HEK293T (cell line): ENCODE data around the gene ZNF358.

Source experiments
- CTCF ChIA-PET: fragments of 350-600 bp; formaldehyde crosslinking; extraction: SDS; loops from one replicate; lab custom pipeline; 2021; ENCODE audit warnings: antibody characterized with exemption, inconsistent platforms; lab: Yijun Ruan, JAX
- POLR2A ChIA-PET: fragments of 350-600 bp; formaldehyde crosslinking; extraction: SDS; loops from one replicate; lab custom pipeline; 2020; ENCODE audit warnings: antibody characterized with exemption, inconsistent platforms; lab: Yijun Ruan, JAX
- DNase-seq: peaks from one replicate; pipeline ENCODE4 v3.0.0; 2012; ENCODE audit warnings: mixed read lengths; ENCODE audit errors: extremely low spot score
- ARNT ChIP-seq: fragments of 450-650 bp; IDR thresholded peaks from 2 replicates; pipeline ENCODE4 v1.6.1; 2017; ENCODE audit warnings: mild to moderate bottlenecking
- BHLHE40 ChIP-seq: fragments of 450-650 bp; IDR thresholded peaks from 2 replicates; pipeline ENCODE4 v1.6.1; 2016; ENCODE audit warnings: mild to moderate bottlenecking, moderate library complexity, borderline replicate concordance
- CTBP1 ChIP-seq: fragments of 450-650 bp; IDR thresholded peaks from 2 replicates; pipeline ENCODE4 v1.6.1; 2016; ENCODE audit warnings: borderline replicate concordance
- ELF4 ChIP-seq: fragments of 450-650 bp; IDR thresholded peaks from 2 replicates; pipeline ENCODE4 v1.6.1; 2017; ENCODE audit warnings: antibody characterized with exemption
- FOXA1 ChIP-seq: fragments of 450-650 bp; IDR thresholded peaks from 2 replicates; pipeline ENCODE4 v1.6.1; 2016; ENCODE audit warnings: mild to moderate bottlenecking
- FOXK2 ChIP-seq: fragments of 450-650 bp; IDR thresholded peaks from 2 replicates; pipeline ENCODE4 v1.6.1; 2016; ENCODE audit warnings: mild to moderate bottlenecking
- FOXM1 ChIP-seq: fragments of 450-650 bp; IDR thresholded peaks from 2 replicates; pipeline ENCODE4 v1.6.1; 2017; ENCODE audit warnings: mild to moderate bottlenecking, borderline replicate concordance
- HDGF ChIP-seq: fragments of 450-650 bp; IDR thresholded peaks from 2 replicates; pipeline ENCODE4 v1.6.1; 2017; ENCODE audit warnings: antibody characterized with exemption, borderline replicate concordance
- L3MBTL2 ChIP-seq: fragments of 450-650 bp; conservative IDR thresholded peaks from 2 replicates; pipeline ENCODE4 v1.6.1; 2016; ENCODE audit warnings: mild to moderate bottlenecking
- LEF1 ChIP-seq: fragments of 450-650 bp; IDR thresholded peaks from 2 replicates; pipeline ENCODE4 v1.6.1; 2017; ENCODE audit warnings: mild to moderate bottlenecking, borderline replicate concordance
- NFRKB ChIP-seq: fragments of 450-650 bp; IDR thresholded peaks from 2 replicates; pipeline ENCODE4 v1.6.1; 2016; ENCODE audit warnings: mild to moderate bottlenecking, moderate library complexity
- PKNOX1 ChIP-seq: fragments of 450-650 bp; IDR thresholded peaks from 2 replicates; pipeline ENCODE4 v1.6.1; 2016
- SP1 ChIP-seq: fragments of 450-650 bp; IDR thresholded peaks from 2 replicates; pipeline ENCODE4 v1.6.1; 2017
- SUZ12 ChIP-seq: fragments of 450-650 bp; IDR thresholded peaks from 2 replicates; pipeline ENCODE4 v1.6.1; 2016; ENCODE audit warnings: mild to moderate bottlenecking
- TARDBP ChIP-seq: fragments of 450-650 bp; IDR thresholded peaks from 2 replicates; pipeline ENCODE4 v1.6.1; 2016
- ZNF384 ChIP-seq: fragments of 450-650 bp; IDR thresholded peaks from 2 replicates; pipeline ENCODE4 v1.6.1; 2016

Gene ZNF358

GRCh38 chr19:7505682-7506384 lies 10.1 kb upstream of the ZNF358 start:
- ChIA-PET CTCF (no interaction called here), POLR2A (interaction anchor here (0.6 to 3.0 kb wide), 8 partner anchors 9 to 107 kb away, joined by 3 to 21 read pairs (median 6); partner anchors contain the start of genes MCOLN1, PEX11G, PNPLA6 and ZNF358)
- peak; percentile 90 for DNase-seq
- no peak for TF ChIP-seq HDGF
- TF ChIP-seq L3MBTL2 = peak; percentile 92

- CTCF ChIA-PET = interaction anchor here (0.7 kb wide), 1 partner anchor 363 kb away, joined by 3 read pairs; no protein-coding TSS in a partner anchor
- TF ChIP-seq NFRKB (no peak), PKNOX1 (peak; percentile 90), BHLHE40 (no peak), ELF4 (no peak)
- POLR2A ChIA-PET = interaction anchor here (0.6 to 3.0 kb wide), 8 partner anchors 10 to 108 kb away, joined by 3 to 21 read pairs (median 6); partner anchors contain the start of genes MCOLN1, PEX11G, PNPLA6 and ZNF358
- DNase-seq = peak; percentile 87
These were observed 9.2 kb upstream of the ZNF358 start for GRCh38 chr19:7506385-7507328.

- DNase-seq = peak; percentile 75
- ChIA-PET POLR2A (interaction anchor here (1.3 to 3.0 kb wide), 2 partner anchors 9 to 28 kb away, joined by 4 to 21 read pairs; partner anchors contain the start of genes PNPLA6 and ZNF358), CTCF (no interaction called here)
- no peak for TF ChIP-seq FOXM1
- TF ChIP-seq ARNT = no peak
- no peak for TF ChIP-seq PKNOX1
- no peak for TF ChIP-seq LEF1
These were observed 8.0 kb upstream of the ZNF358 start for GRCh38 chr19:7507884-7508283.

GRCh38 chr19:7509625-7510024 lies 6.3 kb upstream of the ZNF358 start:
- CTCF ChIA-PET = no interaction called here
- no peak for TF ChIP-seq ARNT
- TF ChIP-seq LEF1 = no peak
- no peak for TF ChIP-seq SP1
- no peak for TF ChIP-seq NFRKB
- no peak for TF ChIP-seq L3MBTL2
- peak; percentile 57 for TF ChIP-seq PKNOX1
- no peak for TF ChIP-seq FOXA1
- DNase-seq = no peak
- POLR2A ChIA-PET = no interaction called here

- no peak for TF ChIP-seq SUZ12
- no peak for TF ChIP-seq ELF4
- TF ChIP-seq FOXA1 = no peak
- no peak for TF ChIP-seq TARDBP
- TF ChIP-seq FOXM1 = peak; percentile 96
- ChIA-PET POLR2A (interaction anchor here (2.1 to 2.3 kb wide), 2 partner anchors 10 to 11 kb away, joined by 7 to 9 read pairs; partner anchors contain the start of gene MCOLN1), CTCF (interaction anchor here (0.6 to 1.1 kb wide), 2 partner anchors 15 to 73 kb away, joined by 3 to 4 read pairs; a partner anchor contains a TSS)
- no peak for DNase-seq
These were observed 3.5 kb upstream of the ZNF358 start for GRCh38 chr19:7512400-7512851.

- POLR2A ChIA-PET = interaction anchor here (2.3 kb wide), 1 partner anchor 9 kb away, joined by 9 read pairs; the partner anchor contains the start of gene MCOLN1
- CTCF ChIA-PET = interaction anchor here (1.1 kb wide), 1 partner anchor 16 kb away, joined by 3 read pairs; a partner anchor contains a TSS
- TF ChIP-seq SUZ12 = no peak
- no peak for TF ChIP-seq HDGF
- no peak for TF ChIP-seq L3MBTL2
- TF ChIP-seq FOXA1 = no peak
- no peak for TF ChIP-seq FOXK2
- TF ChIP-seq ZNF384 = no peak
- no peak for TF ChIP-seq NFRKB
- no peak for TF ChIP-seq SP1
- TF ChIP-seq TARDBP = no peak
- no peak for TF ChIP-seq FOXM1
- no peak for TF ChIP-seq ELF4
- no peak for TF ChIP-seq LEF1
- TF ChIP-seq BHLHE40 = no peak
- TF ChIP-seq PKNOX1 = no peak
- no peak for TF ChIP-seq ARNT
- TF ChIP-seq CTBP1 = no peak
- no peak for DNase-seq
These were observed 1.9 kb upstream of the ZNF358 start for GRCh38 chr19:7513809-7514642.
